Ovary (tissue), 3 donors: ENCODE results near the gene ROR2.

ENCODE experiments used
- EP300 ChIP-seq: sonication (generic); formaldehyde crosslinking; IDR thresholded peaks from one replicate; pipeline ENCODE4 v1.6.1; 2017; ENCODE audit warnings: antibody characterized with exemption
- POLR2A ChIP-seq: fragments of 450-650 bp; IDR thresholded peaks from one replicate; pipeline ENCODE4 v1.6.1; 2017; ENCODE audit warnings: antibody characterized with exemption, mild to moderate bottlenecking, moderate library complexity
- TF ChIP-seq, protein P1 (sequence below), 3 donors: fragments of 450-650 bp in 2 of 3; fragments of 200-600 bp in 1 of 3; IDR thresholded peaks; one replicate each; pipeline versions ENCODE4 v1.5.1 to v1.8.0; 2016 to 2022; ENCODE audit warnings: antibody characterized with exemption in 3 of 3, mild to moderate bottlenecking in 1 of 3
- donor health status: DM: no; HTN: no; CAD: no.

DNA sequence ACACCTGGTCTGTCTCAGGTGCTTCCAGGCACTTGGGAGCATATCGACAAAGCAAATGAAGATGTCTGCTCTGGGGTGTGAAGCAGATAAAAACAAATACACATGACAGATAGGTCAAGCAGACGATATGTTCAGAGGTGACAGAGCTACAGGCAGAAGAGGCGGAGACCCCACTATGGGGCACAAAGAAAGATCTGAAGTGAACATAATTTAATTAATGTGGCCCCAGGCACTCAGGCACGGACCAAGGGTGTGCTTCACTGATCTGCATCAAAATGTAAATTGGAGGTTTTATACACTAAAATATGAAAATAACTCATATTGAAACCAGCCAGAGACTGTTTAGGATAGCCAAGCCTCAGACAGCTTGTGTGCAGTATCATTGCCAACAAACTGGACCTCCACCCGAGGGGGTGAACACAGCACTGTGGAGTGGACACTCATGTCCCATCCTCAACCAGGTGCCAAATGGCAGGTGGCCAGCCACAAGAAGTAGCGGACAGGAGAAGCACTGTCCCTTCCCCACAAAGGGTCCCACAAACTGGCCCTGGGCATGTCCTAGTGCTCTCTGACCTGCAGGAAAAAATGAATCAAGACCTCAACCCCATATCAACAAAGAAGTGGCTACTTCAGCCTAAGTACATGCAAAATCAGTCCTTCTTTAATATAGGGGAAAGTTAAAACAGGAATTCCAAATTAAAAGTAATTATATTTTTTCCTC, 29.2 kb downstream of the ROR2 start:
- no peak for TF ChIP-seq EP300
- TF ChIP-seq POLR2A, result no peak
- TF ChIP-seq, protein P1, sequence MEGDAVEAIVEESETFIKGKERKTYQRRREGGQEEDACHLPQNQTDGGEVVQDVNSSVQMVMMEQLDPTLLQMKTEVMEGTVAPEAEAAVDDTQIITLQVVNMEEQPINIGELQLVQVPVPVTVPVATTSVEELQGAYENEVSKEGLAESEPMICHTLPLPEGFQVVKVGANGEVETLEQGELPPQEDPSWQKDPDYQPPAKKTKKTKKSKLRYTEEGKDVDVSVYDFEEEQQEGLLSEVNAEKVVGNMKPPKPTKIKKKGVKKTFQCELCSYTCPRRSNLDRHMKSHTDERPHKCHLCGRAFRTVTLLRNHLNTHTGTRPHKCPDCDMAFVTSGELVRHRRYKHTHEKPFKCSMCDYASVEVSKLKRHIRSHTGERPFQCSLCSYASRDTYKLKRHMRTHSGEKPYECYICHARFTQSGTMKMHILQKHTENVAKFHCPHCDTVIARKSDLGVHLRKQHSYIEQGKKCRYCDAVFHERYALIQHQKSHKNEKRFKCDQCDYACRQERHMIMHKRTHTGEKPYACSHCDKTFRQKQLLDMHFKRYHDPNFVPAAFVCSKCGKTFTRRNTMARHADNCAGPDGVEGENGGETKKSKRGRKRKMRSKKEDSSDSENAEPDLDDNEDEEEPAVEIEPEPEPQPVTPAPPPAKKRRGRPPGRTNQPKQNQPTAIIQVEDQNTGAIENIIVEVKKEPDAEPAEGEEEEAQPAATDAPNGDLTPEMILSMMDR (IDR thresholded peaks at IDR 0.05), result no peak
